ENCODE data around the gene KRTAP10-4. TPM values are rescaled to one million over a fixed set of nuclear protein-coding genes. Genes with fewer than 3 reads are reported as not detected.
"Not testable (repeated sequence)": the region's sequence is repeated elsewhere in the genome, so short reads cannot be mapped to it uniquely, and the experiment has no call there.

KRTAP10-4 gene
- total RNA-seq, 1 donor = not detected

DNA sequence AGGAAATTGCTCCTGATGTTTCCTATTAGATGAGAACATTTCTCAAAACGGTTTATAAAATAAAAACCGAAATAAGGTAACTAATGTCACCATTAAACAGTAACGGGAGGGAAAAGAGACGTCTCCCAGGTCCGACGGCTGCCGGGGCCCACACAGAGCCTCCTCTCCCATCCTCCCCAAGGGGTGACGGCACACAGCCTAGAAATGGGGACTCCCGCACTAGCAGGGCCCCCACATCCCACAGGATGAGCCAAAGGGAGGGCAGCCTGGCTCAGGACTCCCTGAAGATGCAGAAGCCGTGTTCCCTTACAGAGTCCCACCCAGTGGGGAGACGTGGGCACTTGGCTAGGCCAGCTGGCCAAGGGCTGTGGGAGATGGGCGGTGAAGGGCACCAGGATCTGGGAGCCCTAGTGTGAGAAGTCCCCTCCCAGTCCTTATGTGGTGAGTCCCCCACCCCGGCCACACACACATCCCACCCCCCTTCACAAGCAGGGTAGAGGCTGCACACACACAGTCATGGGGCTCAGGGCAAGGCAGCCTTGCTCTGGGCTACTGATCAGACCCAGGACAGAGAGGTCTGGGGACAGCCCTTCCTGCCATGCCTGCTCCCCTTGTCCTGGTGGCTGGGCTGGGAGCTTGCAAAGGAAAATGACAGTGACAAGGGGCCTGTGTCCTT lies 18.2 kb upstream of the KRTAP10-4 start:
- no peak for DNase-seq (ENCODE audit: low read depth in 2 of 3, low spot score in 2 of 3)

DNA sequence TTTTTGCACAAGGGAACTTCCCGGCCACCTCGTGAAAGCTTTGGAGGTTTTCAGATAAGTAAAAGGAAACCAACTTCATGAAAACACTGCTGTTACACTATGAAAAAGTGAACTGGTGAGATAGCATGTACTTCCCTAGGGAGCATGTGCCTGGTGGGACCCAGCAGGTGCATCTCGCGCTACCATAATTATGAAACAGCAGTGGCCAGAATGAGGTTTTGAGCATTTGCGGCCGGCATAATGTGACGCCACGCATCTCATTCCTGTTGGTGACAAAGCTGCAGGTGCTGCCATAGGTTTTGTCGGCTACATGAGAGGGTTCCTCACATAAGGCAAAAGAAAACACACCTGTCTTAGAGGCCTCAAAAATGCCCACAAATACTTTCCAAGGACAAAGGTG lies 16.6 kb upstream of the KRTAP10-4 start:
- DNase-seq (ENCODE audit: low read depth in 2 of 3, low spot score in 2 of 3) = no peak

DNA sequence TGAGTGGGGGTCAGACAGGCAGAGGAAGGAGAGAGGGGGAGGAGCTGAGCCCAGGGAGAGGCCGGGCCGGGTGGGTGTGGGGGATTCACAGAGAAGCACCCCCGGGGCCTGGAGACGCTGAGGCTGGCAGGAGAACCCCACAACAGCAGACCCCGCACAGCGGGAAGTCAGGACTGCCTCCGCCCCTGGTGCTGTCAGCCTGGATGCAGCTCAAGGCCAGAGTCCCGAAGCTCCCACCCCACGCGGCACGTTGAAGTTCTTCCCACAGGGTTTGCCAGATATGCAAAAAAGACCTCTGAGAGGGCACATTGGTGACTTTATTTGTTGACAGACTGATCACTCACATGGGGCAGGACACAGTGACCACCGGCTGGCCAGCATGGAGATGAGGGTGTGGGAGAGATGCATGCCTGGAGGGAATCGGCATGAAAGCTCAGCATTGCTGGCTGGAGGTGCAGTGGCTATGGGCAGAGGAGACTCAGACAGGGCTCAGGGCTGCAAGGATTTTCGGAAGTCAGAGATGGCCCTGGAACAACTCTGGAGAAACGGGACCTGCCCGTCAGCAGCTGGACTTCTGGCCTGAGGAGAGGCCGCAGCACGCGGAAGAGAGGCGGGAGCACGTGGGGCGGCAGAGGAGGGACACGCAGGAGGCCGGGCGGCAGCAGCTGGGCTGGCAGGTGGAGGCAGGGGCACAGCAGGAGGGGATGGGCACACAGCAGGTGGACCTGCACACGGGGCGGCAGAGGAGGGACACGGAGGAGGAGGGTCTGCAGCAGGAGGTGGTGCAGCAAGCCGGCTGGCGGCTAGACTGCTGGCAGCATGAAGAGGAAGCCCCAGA lies 15.8 kb upstream of the KRTAP10-4 start:
- no peak for DNase-seq (ENCODE audit: low read depth in 2 of 3, low spot score in 2 of 3)

DNA sequence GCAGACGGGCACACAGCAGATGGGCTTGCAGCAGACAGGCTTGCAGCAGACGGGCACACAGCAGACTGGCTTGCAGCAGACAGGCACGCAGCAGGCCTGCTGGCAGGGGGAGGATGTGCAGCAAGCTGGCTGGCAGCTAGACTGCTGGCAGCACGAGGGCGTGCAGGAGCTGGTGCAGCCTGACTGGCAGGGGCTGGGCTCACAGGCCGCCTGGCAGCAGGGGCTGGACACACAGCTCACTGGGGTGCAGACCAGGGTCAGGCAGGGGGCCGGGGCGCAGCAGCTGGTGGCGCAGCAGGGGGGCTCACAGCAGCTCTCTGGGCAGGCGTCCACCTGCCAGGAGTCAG lies 15.2 kb upstream of the KRTAP10-4 start:
- DNase-seq (ENCODE audit: low read depth in 2 of 3, low spot score in 2 of 3) = not testable (repeated sequence)

DNA sequence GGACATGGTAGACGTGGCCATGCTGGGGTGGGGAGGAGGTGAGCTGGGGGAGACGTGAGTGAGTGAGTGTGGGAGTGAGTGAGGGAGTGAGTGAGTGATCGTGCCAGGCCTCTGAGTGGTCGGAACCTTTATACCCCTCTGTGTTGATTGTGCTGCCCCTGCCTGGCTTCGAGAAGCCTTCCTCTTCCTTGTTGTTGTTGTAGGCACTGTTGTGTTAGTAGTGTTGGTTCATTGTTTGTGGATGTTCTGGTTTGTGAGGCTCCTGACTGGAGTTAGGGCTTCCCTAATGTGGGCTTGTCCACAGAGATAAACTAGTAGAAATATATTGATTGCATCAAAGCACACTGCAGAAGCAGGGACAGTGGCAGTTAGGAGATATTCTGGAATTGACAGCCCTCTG lies 14.8 kb upstream of the KRTAP10-4 start, which contains the start of gene KRTAP10-3:
Gene KRTAP10-3 (minus strand): TSS at position 101 of the 400 bp plus-strand sequence. CDS start 80 bp downstream, at position 21.
- DNase-seq (ENCODE audit: low read depth in 2 of 3, low spot score in 2 of 3) = no peak

DNA sequence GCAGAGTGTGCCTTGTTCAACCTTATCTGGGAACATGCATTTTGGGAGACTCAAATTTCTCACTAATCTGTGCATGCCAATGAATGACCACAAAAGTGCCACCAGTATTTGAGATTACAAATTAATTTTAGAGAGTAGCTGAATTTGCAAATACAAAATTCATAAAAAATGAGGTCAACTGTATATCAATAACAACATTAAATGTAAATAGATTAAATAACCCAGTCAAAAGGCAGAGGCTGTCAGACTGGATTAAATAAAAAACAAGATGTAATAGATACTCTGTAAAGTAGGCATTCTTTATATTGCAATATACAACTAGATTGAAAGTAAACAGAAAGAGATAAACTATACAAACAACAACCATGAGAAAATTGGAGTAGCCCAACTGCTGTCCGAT lies 9.4 kb upstream of the KRTAP10-4 start:
- DNase-seq (ENCODE audit: low read depth in 2 of 3, low spot score in 2 of 3) = no peak

DNA sequence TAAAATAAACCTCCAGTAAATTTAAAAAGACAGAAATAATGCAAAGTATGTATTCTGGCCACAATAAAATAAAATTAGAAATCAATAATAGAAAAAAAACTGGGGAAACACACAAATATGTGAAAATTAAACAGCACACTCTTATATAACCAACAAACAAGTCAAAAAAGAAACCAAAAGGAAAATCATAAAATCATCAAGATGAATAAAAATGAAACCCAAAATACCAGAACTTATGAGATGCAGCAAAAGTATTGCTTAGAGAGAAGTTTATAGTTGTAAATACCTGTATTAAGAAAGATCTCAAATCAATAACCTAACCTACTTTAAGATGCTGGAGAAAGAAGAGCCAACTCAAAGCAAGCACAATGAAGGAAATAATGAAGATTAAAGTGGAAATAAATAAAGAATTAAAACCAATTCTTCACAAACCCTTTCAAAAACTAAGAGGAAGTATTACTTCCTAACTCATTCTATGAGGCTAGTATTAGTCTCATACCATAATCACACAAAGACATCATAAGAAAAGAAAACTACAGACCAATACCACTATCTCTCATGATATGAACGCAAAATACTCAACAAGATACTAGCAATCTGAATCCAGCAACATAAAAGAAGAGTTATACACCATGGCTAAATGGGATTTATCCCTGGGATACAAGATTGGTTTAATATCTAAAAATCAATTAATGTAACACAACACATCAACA lies 8.5 kb upstream of the KRTAP10-4 start:
- DNase-seq (ENCODE audit: low read depth in 2 of 3, low spot score in 2 of 3) = no peak

DNA sequence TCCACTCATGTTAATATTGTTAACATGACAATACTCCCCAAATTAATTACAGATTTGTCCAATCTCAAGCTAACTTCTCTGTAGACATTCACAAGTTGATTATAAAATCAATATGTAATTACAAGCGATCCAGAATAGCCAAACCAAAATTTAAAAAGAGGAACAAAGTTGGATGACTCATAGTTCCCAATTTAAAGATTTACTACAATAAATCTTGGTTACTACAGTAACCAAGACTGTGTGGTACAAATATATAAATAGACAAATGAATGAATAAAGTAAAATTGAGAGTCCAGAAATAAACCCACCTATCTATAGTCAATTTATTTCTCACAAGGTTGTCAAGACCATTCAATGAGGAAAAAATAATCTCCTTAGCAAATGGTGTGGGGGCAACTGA lies 7.1 kb upstream of the KRTAP10-4 start:
- peak in 2 of 3 donors; percentile 57 to 83 for DNase-seq (ENCODE audit: low read depth in 2 of 3, low spot score in 2 of 3)

DNA sequence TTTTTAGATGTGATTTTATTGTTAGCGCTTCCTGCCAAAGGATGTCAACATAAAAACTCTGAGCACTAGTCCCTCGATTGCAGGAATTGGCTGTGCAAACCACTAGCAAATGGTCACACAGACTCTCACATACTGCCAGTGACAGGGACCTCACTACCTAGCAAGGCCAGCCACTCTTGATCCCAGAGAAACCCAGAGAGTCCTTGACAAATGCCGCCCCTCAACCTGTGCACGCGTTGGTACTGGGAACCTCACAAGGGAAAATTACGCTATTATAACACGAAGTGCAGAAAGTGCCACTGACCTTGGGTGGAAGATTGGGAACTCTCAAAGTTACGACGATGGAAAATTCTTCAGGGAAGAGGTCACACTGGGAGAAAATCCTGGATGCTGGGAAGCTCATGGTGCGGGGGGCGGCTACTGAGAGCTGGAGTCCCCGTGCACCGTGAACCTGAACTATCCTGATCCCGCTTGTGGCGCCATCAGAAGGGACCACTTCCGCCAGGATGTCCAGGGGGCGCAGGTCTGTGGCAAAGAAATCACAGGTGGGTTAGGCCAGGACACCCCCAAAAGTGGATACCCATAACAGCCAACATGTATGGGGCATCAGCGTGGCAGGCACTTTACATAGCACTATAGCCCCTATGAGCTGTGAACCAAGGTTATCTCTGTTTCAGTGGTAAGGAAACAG lies 5.9 kb upstream of the KRTAP10-4 start:
- no peak for DNase-seq (ENCODE audit: low read depth in 2 of 3, low spot score in 2 of 3)

DNA sequence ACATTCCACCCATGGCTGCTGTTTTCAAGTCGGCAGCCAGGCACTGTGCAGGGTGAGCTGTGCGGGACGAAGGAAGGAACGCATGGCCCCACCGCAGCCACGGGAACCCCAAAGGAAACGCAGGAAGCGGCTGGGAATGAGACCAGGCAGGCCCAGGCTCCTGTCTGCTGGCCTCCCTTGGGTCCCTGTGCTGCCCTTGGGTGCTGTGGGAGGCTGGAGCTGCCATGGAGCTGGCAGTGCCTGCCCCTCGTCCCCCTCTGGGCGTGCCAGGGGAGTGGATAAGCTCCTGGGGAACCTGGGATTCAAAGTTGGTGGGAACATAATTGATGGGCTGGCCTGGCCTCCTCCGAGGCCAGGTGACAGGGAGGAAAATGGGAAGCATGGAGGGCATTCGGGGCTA lies 5.3 kb upstream of the KRTAP10-4 start:
- no peak for DNase-seq (ENCODE audit: low read depth in 2 of 3, low spot score in 2 of 3)

DNA sequence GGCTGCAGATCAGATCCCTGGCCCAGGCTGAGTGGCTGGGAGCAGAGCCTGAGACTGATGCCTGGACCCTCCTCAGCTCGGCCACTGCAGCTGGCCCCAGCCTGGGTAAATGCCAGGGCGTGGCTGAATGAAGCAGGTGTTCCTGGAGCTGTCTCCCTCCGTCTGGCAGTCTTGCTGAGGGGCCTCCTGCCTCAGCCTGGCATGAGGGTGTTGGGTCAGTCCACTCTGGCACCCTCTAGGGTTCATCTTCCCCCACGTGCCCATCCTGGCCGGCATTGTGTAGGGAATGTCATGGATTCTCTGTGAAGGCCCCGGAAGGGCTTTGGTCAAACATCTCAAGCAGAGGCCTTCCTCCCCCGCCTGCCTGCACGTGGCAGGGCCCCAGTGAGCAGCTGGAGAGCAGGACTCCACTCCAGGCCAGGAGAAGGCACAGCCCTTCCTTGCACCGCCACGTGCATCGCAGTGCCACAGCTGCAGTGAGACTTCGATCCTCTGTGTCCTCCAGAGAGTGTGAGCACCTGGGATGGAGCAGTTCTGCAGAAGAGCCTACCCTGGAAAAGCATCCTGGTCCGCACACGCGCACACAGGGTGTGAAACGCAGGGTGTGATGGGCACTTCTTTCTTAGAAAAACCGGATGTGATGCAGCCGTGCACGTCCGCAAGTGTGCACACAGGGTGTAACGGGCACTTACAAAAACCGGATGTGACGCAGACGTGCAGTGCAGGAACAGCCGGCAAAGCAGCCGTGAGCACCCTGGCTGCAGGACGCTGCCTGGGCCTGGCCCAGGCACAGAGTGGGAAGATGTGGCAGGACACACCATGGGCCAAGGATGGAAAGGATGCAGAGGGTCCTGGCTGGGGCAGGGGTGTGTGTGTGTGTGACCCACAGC lies 4.6 kb upstream of the KRTAP10-4 start:
- no peak for DNase-seq (ENCODE audit: low read depth in 2 of 3, low spot score in 2 of 3)

DNA sequence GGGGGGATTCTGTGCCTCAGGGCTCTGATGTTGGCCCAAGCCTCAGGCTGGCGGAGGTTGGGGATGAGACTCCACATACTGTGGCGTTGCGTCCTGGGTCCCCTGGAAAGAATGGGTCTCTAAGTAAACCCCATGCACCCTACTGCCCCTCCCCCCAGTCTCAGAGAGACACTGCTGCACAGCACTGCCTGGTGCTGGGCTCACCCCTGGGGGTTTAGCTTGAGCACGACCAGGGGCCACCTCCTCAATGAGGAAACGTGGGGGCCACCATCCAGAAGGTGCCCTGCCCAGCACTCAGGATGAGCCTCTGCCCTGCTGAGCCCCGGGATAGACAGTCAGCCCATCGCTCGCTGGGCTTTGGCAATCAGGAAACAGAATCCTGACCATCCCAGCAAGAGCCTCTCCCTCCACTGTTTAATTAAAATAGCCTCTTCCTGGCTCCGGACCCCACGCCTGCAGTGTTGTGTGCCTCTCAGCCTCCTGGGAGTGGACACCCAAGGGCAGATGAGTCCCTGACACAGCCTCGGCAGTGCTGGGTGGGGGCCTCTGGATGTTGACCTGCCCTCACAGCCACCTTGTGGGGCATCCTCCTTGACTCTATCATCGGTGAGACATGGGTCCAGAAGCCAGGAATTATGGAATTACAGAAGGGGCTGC lies 3.5 kb upstream of the KRTAP10-4 start:
- DNase-seq (ENCODE audit: low read depth in 2 of 3, low spot score in 2 of 3) = no peak

DNA sequence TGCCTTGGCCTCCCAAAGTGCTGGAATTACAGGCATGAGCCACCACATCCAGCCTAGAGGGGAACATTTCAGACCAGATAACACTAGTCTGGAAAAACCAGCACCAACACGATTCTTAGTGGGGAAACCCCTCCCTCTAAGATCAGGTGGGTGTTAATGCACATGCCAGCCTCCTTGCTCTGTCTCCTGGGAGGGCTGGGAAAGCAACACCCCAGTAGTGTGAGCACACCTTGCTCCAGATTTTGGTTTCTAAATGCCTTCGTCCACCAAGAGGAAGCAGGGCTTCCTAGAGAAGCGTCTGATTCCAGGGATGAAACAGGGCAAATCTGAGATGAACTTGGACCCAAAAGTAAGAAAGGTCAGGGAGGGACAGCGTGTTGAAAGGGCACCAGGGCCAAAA lies 2.2 kb upstream of the KRTAP10-4 start:
- no peak for DNase-seq (ENCODE audit: low read depth in 2 of 3, low spot score in 2 of 3)

DNA sequence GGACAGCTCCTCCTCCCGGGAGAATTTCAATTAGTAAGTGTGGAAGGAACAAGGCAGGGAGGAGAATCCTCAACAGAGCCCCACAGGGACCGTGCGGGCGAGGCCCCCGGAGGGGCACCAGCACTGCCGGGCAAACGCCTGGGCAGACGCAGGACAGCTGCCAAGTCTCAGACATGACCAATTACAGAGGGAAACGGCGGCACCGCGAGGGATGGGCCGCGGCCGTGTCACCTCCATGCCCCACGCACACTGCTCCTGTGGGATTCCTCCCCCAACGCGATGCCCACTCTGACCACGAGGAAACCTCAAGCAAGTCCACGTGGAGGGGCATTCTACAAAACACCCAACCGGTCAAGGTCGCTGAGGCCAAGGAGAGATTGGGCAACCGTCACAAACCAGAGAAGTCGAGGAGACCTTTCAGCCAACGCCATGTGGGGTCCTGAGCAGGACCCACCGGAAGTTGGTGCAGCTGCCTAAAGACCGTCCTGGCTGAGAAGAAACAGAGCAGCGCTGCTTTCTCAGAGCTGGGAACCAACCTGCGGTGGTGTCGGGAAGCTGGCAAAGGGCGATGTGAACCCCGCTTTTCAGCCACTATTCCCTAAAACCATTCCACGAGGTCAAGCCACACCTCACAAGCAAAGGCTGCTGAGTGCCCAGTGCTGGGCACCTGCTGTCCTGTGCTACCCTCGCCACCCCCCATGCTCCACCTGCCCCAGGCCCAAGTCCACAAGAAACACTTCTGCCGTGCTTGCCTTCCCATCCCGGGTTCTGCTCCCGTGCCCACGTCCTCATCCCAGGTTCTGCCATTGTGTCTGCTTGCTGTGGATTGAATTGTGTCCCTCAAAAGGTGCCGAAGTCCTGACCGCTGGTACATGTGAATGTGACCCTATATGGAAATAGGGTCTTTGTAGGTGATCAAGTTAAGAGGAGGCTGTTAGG lies 1.4 kb upstream of the KRTAP10-4 start:
- no peak for DNase-seq (ENCODE audit: low read depth in 2 of 3, low spot score in 2 of 3)

DNA sequence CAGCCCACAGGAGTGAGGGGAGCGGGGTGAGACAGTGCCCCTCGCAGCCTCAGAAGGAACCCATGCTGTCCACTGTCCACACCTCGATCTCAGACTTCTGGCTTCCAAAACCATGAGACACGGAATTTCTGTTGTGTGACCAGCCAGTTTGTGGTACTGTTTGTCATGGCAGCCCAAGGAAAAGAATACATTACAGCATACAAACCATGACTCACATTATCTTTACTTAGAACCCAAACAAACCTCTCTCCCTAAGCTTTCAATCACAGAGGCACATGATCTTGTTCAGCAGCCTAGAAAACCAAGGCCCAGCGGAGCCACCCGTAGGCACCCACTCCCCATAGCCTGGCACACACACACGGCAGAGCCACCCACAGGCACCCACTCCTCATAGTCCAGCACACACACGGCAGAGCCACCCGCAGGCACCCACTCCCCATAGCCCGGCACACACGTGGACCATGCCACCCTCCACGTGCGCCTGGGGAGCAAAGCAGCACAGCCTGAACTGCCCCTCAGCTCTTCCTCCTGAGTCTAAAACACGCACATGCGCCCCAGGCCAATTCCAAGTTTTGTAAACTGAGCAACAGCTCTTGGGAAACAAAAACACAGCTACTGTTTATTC lies 458 bp upstream of the KRTAP10-4 start:
- DNase-seq (ENCODE audit: low read depth in 2 of 3, low spot score in 2 of 3) = no peak

DNA sequence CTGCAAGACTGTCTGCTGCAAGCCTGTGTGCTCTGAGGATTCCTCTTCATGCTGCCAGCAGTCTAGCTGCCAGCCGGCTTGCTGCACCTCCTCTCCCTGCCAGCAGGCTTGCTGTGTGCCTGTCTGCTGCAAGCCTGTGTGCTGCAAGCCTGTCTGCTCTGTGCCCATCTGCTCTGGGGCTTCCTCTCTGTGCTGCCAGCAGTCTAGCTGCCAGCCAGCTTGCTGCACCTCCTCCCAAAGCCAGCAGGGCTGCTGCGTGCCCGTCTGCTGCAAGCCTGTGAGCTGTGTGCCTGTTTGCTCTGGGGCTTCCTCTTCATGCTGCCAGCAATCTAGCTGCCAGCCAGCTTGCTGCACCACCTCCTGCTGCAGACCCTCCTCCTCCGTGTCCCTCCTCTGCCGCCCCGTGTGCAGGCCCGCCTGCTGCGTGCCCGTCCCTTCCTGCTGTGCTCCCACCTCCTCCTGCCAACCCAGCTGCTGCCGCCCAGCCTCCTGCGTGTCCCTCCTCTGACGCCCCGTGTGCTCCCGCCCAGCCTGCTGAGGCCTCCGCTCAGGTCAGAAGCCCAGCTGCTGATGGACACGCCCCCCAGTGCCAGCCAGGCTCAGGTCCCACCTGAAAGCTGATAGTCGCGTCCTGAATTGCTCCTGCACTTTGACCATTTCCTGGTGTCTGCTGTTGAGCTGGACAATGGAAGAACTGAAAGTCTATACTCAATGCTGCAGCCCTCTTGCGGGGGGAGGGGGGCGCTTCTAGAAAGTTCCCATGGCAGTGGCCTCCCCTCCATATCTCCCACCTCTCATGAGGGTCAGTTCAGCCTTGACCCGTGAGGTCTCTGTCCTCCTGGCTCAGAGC lies 1.2 kb downstream of the KRTAP10-4 start:
- DNase-seq (ENCODE audit: low read depth in 2 of 3, low spot score in 2 of 3) = no peak
